HL-60 (cell line): ENCODE data around the gene ACOT13.

ENCODE experiments used
- GABPA ChIP-seq: IDR thresholded peaks from 2 replicates; pipeline ENCODE4 v1.6.1; 2012; ENCODE audit warnings: low read depth
- POLR2AphosphoS5 ChIP-seq: IDR thresholded peaks from 2 replicates; pipeline ENCODE4 v1.6.1; 2012; ENCODE audit warnings: low read depth
- SPI1 ChIP-seq: IDR thresholded peaks from 2 replicates; pipeline ENCODE4 v1.6.1; 2012; ENCODE audit warnings: low read depth, mild to moderate bottlenecking, borderline replicate concordance
- TF ChIP-seq, protein P1 (sequence below): IDR thresholded peaks from 2 replicates; pipeline ENCODE4 v1.6.1; 2012; ENCODE audit warnings: low read depth; ENCODE audit not compliant: insufficient replicate concordance
- TF ChIP-seq, protein P2 (sequence below): IDR thresholded peaks from one replicate; pipeline ENCODE4 v1.5.1; 2011; ENCODE audit warnings: low read length, control low read depth, inconsistent platforms; ENCODE audit not compliant: insufficient read depth

DNA sequence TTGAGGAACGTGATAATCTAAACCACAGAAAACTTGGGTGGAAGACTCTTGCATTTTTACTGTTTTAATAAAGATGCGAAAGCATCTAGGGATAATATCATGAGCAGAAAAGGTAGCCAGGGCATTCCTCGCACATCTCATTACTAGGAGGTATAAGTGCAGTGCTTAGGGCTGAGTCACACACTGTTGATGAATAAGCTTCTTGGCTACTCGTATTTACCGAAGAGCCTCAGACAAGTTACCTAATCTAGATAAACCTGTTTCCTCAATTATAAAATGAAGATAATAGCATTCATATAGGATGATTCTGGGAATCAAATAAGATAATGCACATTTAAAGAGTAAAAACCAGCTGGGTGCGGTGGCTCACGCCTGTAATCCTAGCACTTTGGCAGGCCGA, 20.1 kb upstream of the ACOT13 start:
- TF ChIP-seq, protein P1, sequence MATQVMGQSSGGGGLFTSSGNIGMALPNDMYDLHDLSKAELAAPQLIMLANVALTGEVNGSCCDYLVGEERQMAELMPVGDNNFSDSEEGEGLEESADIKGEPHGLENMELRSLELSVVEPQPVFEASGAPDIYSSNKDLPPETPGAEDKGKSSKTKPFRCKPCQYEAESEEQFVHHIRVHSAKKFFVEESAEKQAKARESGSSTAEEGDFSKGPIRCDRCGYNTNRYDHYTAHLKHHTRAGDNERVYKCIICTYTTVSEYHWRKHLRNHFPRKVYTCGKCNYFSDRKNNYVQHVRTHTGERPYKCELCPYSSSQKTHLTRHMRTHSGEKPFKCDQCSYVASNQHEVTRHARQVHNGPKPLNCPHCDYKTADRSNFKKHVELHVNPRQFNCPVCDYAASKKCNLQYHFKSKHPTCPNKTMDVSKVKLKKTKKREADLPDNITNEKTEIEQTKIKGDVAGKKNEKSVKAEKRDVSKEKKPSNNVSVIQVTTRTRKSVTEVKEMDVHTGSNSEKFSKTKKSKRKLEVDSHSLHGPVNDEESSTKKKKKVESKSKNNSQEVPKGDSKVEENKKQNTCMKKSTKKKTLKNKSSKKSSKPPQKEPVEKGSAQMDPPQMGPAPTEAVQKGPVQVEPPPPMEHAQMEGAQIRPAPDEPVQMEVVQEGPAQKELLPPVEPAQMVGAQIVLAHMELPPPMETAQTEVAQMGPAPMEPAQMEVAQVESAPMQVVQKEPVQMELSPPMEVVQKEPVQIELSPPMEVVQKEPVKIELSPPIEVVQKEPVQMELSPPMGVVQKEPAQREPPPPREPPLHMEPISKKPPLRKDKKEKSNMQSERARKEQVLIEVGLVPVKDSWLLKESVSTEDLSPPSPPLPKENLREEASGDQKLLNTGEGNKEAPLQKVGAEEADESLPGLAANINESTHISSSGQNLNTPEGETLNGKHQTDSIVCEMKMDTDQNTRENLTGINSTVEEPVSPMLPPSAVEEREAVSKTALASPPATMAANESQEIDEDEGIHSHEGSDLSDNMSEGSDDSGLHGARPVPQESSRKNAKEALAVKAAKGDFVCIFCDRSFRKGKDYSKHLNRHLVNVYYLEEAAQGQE = no peak
- TF ChIP-seq POLR2AphosphoS5 (no peak), GABPA (no peak), SPI1 (no peak)
- TF ChIP-seq, protein P2, sequence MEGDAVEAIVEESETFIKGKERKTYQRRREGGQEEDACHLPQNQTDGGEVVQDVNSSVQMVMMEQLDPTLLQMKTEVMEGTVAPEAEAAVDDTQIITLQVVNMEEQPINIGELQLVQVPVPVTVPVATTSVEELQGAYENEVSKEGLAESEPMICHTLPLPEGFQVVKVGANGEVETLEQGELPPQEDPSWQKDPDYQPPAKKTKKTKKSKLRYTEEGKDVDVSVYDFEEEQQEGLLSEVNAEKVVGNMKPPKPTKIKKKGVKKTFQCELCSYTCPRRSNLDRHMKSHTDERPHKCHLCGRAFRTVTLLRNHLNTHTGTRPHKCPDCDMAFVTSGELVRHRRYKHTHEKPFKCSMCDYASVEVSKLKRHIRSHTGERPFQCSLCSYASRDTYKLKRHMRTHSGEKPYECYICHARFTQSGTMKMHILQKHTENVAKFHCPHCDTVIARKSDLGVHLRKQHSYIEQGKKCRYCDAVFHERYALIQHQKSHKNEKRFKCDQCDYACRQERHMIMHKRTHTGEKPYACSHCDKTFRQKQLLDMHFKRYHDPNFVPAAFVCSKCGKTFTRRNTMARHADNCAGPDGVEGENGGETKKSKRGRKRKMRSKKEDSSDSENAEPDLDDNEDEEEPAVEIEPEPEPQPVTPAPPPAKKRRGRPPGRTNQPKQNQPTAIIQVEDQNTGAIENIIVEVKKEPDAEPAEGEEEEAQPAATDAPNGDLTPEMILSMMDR = no peak
